ENCODE data around the gene IFI6. TPM values are rescaled to one million over a fixed set of nuclear protein-coding genes. Genes with fewer than 3 reads are reported as not detected.
"Not testable (repeated sequence)": the region's sequence is repeated elsewhere in the genome, so short reads cannot be mapped to it uniquely, and the experiment has no call there.

Gene IFI6
- total RNA-seq, 3 donors from 2014 or later = 18.7 to 50.6 (median 47.4) TPM

DNA sequence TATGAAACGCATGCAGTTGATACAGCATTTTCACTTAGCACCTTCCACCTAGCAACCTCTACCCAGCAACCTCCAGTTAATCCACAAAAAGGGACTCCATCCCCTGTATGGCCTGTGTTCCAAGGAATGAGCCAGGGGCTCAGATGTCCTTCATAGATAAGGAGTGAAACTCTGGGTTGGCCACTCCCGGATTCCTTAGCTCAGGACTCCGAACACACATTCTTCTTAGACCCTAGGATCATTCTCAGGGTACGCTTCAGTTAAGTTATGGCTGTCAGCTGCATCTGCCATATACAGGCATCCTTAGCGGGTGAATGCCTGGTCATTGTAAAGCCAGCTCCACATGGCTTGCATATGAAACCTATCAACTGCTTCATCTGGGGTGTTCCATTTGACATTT is 15.9 kb upstream of the IFI6 start:
- H3K36me3 ChIP-seq = no peaks in the 10 kb centered on the region
- no peak overlapping the region for H3K4me3 ChIP-seq
- TF ChIP-seq, protein P1, sequence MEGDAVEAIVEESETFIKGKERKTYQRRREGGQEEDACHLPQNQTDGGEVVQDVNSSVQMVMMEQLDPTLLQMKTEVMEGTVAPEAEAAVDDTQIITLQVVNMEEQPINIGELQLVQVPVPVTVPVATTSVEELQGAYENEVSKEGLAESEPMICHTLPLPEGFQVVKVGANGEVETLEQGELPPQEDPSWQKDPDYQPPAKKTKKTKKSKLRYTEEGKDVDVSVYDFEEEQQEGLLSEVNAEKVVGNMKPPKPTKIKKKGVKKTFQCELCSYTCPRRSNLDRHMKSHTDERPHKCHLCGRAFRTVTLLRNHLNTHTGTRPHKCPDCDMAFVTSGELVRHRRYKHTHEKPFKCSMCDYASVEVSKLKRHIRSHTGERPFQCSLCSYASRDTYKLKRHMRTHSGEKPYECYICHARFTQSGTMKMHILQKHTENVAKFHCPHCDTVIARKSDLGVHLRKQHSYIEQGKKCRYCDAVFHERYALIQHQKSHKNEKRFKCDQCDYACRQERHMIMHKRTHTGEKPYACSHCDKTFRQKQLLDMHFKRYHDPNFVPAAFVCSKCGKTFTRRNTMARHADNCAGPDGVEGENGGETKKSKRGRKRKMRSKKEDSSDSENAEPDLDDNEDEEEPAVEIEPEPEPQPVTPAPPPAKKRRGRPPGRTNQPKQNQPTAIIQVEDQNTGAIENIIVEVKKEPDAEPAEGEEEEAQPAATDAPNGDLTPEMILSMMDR (IDR thresholded peaks at IDR 0.05) = no peak
- TF ChIP-seq POLR2A (IDR thresholded peaks at IDR 0.05) = no peak
- TF ChIP-seq POLR2AphosphoS5 (IDR thresholded peaks at IDR 0.05) = no peak
- DNase-seq (ENCODE audit: low spot score in 2 of 2) = no peak
- no peaks in the 10 kb centered on the region for H3K4me1 ChIP-seq
- no peaks in the 10 kb centered on the region for H3K9me3 ChIP-seq
- no peak overlapping the region for H3K27ac ChIP-seq
- intact Hi-C loops (cut with DNase I; ENCODE audit: low total_unique reads) = no loop called here
- H3K27me3 ChIP-seq = no peaks in the 10 kb centered on the region

GRCh38 chr1:27686223-27686990 is 14.4 kb upstream of the IFI6 start:
- H3K4me3 ChIP-seq = no peak overlapping the region
- H3K27me3 ChIP-seq = no peaks in the 10 kb centered on the region
- no peaks in the 10 kb centered on the region for H3K36me3 ChIP-seq
- H3K27ac ChIP-seq = no peak overlapping the region
- no peaks in the 10 kb centered on the region for H3K4me1 ChIP-seq
- DNase-seq (ENCODE audit: low spot score in 2 of 2) = no peak
- H3K9me3 ChIP-seq = peaks cover 0 to 10% of the 10 kb centered on the region in 2 donors
- no peak for TF ChIP-seq POLR2AphosphoS5 (IDR thresholded peaks at IDR 0.05)
- TF ChIP-seq POLR2A (IDR thresholded peaks at IDR 0.05) = no peak
- TF ChIP-seq, protein P1 (IDR thresholded peaks at IDR 0.05) = no peak
- intact Hi-C loops (cut with DNase I; ENCODE audit: low total_unique reads) = no loop called here

DNA sequence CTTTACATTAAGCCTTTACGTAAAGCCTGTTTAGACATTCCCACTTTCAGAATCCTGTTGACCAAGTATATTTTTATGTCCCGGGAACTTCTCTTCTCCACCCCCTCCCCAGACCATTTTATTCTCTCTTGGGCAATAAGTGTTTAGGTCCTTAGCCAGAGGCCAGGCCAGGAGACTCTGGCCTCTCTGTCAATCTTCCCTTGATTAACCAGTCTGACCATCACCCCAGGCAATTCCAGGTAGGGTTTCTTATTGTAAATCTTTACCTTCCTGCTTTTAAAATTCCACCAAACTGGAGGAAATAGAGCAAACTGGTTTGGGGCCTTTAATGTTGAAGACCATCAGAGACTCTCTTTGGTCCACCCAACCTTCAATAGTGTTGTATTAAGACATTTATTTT is 12.2 kb upstream of the IFI6 start:
- no peak for TF ChIP-seq POLR2AphosphoS5 (IDR thresholded peaks at IDR 0.05)
- TF ChIP-seq, protein P1 (IDR thresholded peaks at IDR 0.05) = no peak
- TF ChIP-seq POLR2A (IDR thresholded peaks at IDR 0.05) = no peak
- intact Hi-C loops (cut with DNase I; ENCODE audit: low total_unique reads) = no loop called here
- Histone ChIP-seq H3K4me1 (no peaks in the 10 kb centered on the region), H3K27me3 (no peaks in the 10 kb centered on the region), H3K27ac (no peak overlapping the region), H3K9me3 (peaks cover 15 to 27% of the 10 kb centered on the region in 2 donors), H3K4me3 (no peak overlapping the region), H3K36me3 (no peaks in the 10 kb centered on the region)
- no peak for DNase-seq (ENCODE audit: low spot score in 2 of 2)

GRCh38 chr1:27682351-27682944 is 10.5 kb upstream of the IFI6 start:
- Histone ChIP-seq H3K36me3 (no peaks in the 10 kb centered on the region), H3K4me3 (no peak overlapping the region), H3K4me1 (no peaks in the 10 kb centered on the region), H3K27me3 (no peaks in the 10 kb centered on the region), H3K27ac (no peak overlapping the region), H3K9me3 (peaks cover 15 to 27% of the 10 kb centered on the region in 2 donors)
- intact Hi-C loops (cut with DNase I; ENCODE audit: low total_unique reads) = no loop called here
- DNase-seq (ENCODE audit: low spot score in 2 of 2) = no peak
- TF ChIP-seq, protein P1 (IDR thresholded peaks at IDR 0.05) = no peak
- TF ChIP-seq POLR2AphosphoS5 (IDR thresholded peaks at IDR 0.05) = no peak
- no peak for TF ChIP-seq POLR2A (IDR thresholded peaks at IDR 0.05)

- H3K27ac ChIP-seq; DNase-seq (ENCODE audit: low spot score in 2 of 2); H3K27me3 ChIP-seq; H3K36me3 ChIP-seq; H3K4me1 ChIP-seq; H3K4me3 ChIP-seq; intact Hi-C loops (cut with DNase I; ENCODE audit: low total_unique reads): not testable (repeated sequence)
- peaks cover 15 to 27% of the 10 kb centered on the region in 2 donors for H3K9me3 ChIP-seq
These were observed 9.6 kb upstream of the IFI6 start for GRCh38 chr1:27681580-27681979.

DNA sequence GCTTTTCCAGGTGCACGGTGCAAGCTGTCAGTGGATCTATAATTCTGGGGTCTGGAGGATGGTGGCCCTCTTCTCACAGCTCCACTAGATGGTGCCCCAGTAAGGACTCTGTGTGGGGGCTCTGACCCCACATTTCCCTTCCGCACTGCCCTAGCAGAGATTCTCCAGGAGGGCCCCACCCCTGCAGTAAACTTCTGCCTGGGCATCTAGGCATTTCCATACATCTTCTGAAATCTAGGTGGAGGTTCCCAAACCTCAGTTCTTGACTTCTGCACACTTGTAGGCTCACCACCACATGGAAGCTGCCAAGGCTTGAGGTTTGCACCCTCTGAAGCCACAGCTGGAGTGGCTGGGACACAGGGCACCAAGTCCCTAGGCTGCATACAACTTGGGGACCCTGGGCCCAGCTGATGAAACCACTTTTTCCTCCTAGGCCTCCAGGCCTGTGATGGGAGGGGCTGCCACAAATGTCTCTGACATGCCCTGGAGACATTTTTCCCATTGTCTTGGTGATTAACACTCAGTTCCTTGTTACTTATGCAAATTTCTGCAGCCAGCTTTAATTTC is 8.3 kb upstream of the IFI6 start:
- peaks cover 15 to 27% of the 10 kb centered on the region in 2 donors for H3K9me3 ChIP-seq
- intact Hi-C loops (cut with DNase I; ENCODE audit: low total_unique reads); H3K27ac ChIP-seq; H3K4me1 ChIP-seq; H3K4me3 ChIP-seq; H3K36me3 ChIP-seq; DNase-seq (ENCODE audit: low spot score in 2 of 2); H3K27me3 ChIP-seq: not testable (repeated sequence)
